NCI-H2029 treated with DMSO at 0.1 percent for 48 hours (cell line): ENCODE data around the gene CNGB1.
"Not testable (repeated sequence)": the region's sequence is repeated elsewhere in the genome, so short reads cannot be mapped to it uniquely, and the experiment has no call there.

Experiments used
- DNase-seq: peaks from one replicate; lab custom pipeline; 2025; lab: John Stamatoyannopoulos, UW

The CNGB1 gene

GRCh38 chr16:57858635-57859034 is 112.3 kb downstream of the CNGB1 start:
- no peak for DNase-seq

GRCh38 chr16:57857991-57858390 is 112.9 kb downstream of the CNGB1 start:
- DNase-seq, result not testable (repeated sequence)

- DNase-seq, result no peak
These were observed 115.7 kb downstream of the CNGB1 start for GRCh38 chr16:57855188-57855587.

GRCh38 chr16:57852189-57852588 is 118.7 kb downstream of the CNGB1 start:
- DNase-seq, result no peak

GRCh38 chr16:57848181-57848580 is 122.7 kb downstream of the CNGB1 start:
- DNase-seq, result no peak

- not testable (repeated sequence) for DNase-seq
These were observed 124.0 kb downstream of the CNGB1 start for GRCh38 chr16:57846931-57847330.

GRCh38 chr16:57846078-57846697 is 124.7 kb downstream of the CNGB1 start:
- no peak for DNase-seq

GRCh38 chr16:57845115-57845514 is 125.8 kb downstream of the CNGB1 start:
- DNase-seq, result no peak

- DNase-seq, result no peak
These were observed 126.4 kb downstream of the CNGB1 start for GRCh38 chr16:57844416-57845030.

- no peak for DNase-seq
These were observed 127.5 kb downstream of the CNGB1 start for GRCh38 chr16:57843400-57843799.

GRCh38 chr16:57842601-57843000 is 128.3 kb downstream of the CNGB1 start:
- DNase-seq, result no peak

- DNase-seq, result no peak
These were observed 130.1 kb downstream of the CNGB1 start for GRCh38 chr16:57840833-57841232.

- DNase-seq, result no peak
These were observed 132.8 kb downstream of the CNGB1 start for GRCh38 chr16:57838161-57838560.

GRCh38 chr16:57837305-57838125 is 133.4 kb downstream of the CNGB1 start:
- DNase-seq, result no peak

GRCh38 chr16:57835439-57835838 is 135.5 kb downstream of the CNGB1 start:
- not testable (repeated sequence) for DNase-seq

- no peak for DNase-seq
These were observed 136.0 kb downstream of the CNGB1 start for GRCh38 chr16:57834936-57835335.
